Activated T-cell treated with anti-CD3 and anti-CD28 coated beads for 24 hours (primary cell): ENCODE results near the gene GRID1.

Experiments used
- DNase-seq: peaks from one replicate; pipeline ENCODE4 v3.0.0-alpha.2; 2020; ENCODE audit warnings: low read depth

Gene GRID1

GRCh38 chr10:86313621-86314041, 53.0 kb downstream of the GRID1 start:
- no peak for DNase-seq

GRCh38 chr10:86312701-86313270, 53.8 kb downstream of the GRID1 start:
- DNase-seq = no peak

- DNase-seq = no peak
Measured at GRCh38 chr10:86311906-86312305, 54.7 kb downstream of the GRID1 start.

- no peak for DNase-seq
Measured at GRCh38 chr10:86311190-86311589, 55.4 kb downstream of the GRID1 start.

- DNase-seq = no peak
Measured at GRCh38 chr10:86310702-86311101, 55.9 kb downstream of the GRID1 start.

GRCh38 chr10:86310291-86310690, 56.3 kb downstream of the GRID1 start:
- DNase-seq = no peak

- DNase-seq = no peak
Measured at GRCh38 chr10:86308056-86308455, 58.5 kb downstream of the GRID1 start.

- no peak for DNase-seq
Measured at GRCh38 chr10:86306628-86307278, 59.8 kb downstream of the GRID1 start.

- no peak for DNase-seq
Measured at GRCh38 chr10:86305521-86305920, 61.1 kb downstream of the GRID1 start.

GRCh38 chr10:86304436-86304835, 62.2 kb downstream of the GRID1 start:
- no peak for DNase-seq

GRCh38 chr10:86303626-86304025, 63.0 kb downstream of the GRID1 start:
- DNase-seq = no peak

GRCh38 chr10:86301971-86302370, 64.6 kb downstream of the GRID1 start:
- DNase-seq = no peak

GRCh38 chr10:86300931-86301830, 65.4 kb downstream of the GRID1 start:
- no peak for DNase-seq

- DNase-seq = no peak
Measured at GRCh38 chr10:86300399-86300925, 66.1 kb downstream of the GRID1 start.

- DNase-seq = no peak
Measured at GRCh38 chr10:86299562-86299961, 67.0 kb downstream of the GRID1 start.

GRCh38 chr10:86298501-86299001, 68.0 kb downstream of the GRID1 start:
- DNase-seq = no peak

GRCh38 chr10:86295791-86296190, 70.8 kb downstream of the GRID1 start:
- no peak for DNase-seq

GRCh38 chr10:86295351-86295750, 71.2 kb downstream of the GRID1 start:
- no peak for DNase-seq

GRCh38 chr10:86294346-86295265, 72.0 kb downstream of the GRID1 start:
- no peak for DNase-seq

- DNase-seq = no peak
Measured at GRCh38 chr10:86293396-86293791, 73.2 kb downstream of the GRID1 start.
